GM21528 (cell line): ENCODE data around the gene LPCAT3.

Source experiments
- ATAC-seq: cut with Tn5 transposase; IDR thresholded peaks from one replicate; pipeline ENCODE4 v1.9.1; 2021; ENCODE audit warnings: mild to moderate bottlenecking, moderate library complexity; ENCODE audit not compliant: unreplicated experiment, low FRiP score

Gene LPCAT3

DNA sequence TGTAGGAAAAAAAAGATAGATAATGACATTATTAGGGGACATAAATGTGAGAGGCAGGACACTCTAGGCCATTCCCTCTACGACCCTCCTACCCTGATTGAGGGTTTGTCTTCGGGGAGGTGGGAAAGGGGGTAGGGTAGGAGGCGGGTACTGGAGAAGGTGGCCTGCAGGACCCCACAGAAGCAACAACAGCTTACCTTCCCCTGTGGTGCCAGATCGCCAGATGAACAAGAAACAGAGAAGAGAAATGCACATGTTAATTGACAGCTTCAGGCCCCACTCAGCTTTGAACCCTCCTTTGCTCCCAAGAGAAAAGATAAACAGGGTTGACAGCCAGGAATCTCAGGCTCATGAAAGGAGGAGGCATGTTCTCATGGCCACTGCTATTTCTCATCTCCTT is 52.6 kb downstream of the LPCAT3 start:
- no peak for ATAC-seq

DNA sequence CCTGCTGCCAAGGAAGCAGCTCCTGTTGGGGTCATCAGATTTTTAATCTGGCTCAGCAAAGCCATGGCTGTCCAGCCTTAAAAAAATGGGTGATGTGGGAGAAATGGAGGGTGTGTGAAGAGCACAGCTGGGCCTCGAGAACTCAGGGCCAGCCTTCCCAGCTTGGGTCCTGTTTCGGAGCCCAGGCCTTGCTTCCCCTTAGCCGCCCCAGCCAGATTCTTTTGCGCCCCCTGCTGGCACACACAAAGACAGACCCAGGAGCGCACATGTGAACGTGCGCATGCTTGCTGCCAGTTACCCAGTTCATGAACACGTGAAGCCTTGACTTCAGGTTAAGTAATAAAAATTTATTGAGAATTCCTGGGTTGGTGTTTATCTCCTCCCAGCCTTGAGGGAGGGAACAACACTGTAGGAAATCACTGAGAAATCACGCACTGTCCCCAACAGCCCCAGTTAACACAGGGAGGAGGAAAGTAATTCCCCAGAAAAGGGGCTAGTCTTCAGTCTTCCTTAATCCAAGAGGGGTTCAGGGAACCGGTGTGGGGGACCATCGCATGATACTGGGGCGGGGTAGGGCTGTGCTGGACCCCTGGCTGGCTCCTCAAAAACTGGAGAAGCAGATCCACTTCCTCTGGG is 53.1 kb downstream of the LPCAT3 start:
- peak; percentile 41 for ATAC-seq

GRCh38 chr12:6964605-6965025 is 53.7 kb downstream of the LPCAT3 start:
- ATAC-seq = no peak

- ATAC-seq = no peak
These were observed 54.4 kb downstream of the LPCAT3 start for GRCh38 chr12:6963791-6964413.

DNA sequence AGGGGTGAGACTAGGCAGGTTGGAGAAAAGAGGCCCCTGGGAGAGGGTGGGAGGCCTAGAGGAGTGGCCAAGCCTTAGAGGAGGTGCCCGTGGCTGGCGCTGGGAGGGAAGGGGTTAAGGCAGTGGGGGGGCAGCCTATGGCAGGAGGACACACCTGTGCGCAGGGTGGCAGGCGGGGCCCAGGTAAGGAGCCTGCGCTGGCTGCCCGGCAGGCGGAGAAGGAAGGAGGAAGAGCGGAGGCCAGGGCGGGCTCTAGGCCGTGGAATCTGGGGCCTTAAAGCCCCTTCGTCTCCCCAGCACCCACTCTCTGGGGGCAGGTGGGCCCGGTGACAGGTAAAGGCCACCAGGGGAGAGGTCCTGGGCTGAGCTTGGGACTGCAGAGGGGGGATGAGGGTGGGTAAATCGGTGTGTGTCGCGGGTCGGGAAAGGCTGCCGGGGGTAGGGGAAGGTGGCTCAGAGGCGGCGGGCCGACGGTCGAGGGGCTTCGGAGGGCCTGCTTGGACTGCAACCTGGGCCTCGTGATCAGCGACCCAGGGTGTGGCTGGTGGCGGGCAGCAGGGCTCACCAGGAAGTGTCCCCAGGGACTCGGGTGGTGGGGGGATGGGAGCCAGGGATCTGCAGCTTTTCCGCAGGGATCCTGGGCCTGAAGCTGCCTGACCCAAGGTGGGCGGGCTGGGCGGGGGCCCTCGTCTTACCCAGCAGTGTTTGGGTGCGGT is 55.1 kb downstream of the LPCAT3 start:
- no peak for ATAC-seq

DNA sequence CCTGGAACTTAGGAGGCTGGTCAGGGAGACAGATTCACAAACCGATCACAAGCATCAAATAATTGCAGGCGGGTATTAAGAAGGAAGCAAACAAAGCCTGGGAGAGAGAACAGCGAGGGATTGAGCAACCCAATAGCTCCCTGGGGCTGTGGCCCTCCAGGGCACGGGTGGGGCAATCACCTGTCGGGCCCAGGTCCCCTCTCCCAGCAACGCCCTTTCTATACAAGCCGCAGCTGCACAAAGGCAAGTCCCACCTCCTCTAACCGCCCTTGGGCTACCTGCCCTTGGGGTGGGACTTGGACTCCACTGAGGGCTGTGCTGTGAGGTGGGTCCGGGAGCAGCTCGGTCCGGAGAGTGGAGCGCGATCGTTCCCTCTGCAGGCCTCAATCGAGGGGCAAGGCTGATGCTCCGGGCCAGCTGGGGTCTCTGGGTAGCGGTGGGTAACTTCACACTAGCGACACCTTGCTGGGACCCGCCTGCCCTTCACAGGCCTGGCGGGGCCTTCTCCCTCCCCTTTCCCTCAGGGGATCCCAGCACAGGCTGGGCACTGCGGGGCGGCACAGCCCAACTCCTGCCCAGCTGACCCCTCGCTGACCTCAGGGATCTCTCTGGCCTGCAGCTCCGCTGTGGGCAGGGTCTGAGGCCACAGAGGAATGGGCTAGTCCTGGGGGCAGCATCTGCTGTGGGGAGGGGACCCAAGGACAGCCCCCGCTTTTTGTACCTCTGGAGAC is 55.8 kb downstream of the LPCAT3 start:
- ATAC-seq = no peak

GRCh38 chr12:6961695-6962284 is 56.5 kb downstream of the LPCAT3 start:
- ATAC-seq = no peak

GRCh38 chr12:6961278-6961694 is 57.0 kb downstream of the LPCAT3 start:
- no peak for ATAC-seq

- ATAC-seq = no peak
These were observed 57.5 kb downstream of the LPCAT3 start for GRCh38 chr12:6960593-6961277.

DNA sequence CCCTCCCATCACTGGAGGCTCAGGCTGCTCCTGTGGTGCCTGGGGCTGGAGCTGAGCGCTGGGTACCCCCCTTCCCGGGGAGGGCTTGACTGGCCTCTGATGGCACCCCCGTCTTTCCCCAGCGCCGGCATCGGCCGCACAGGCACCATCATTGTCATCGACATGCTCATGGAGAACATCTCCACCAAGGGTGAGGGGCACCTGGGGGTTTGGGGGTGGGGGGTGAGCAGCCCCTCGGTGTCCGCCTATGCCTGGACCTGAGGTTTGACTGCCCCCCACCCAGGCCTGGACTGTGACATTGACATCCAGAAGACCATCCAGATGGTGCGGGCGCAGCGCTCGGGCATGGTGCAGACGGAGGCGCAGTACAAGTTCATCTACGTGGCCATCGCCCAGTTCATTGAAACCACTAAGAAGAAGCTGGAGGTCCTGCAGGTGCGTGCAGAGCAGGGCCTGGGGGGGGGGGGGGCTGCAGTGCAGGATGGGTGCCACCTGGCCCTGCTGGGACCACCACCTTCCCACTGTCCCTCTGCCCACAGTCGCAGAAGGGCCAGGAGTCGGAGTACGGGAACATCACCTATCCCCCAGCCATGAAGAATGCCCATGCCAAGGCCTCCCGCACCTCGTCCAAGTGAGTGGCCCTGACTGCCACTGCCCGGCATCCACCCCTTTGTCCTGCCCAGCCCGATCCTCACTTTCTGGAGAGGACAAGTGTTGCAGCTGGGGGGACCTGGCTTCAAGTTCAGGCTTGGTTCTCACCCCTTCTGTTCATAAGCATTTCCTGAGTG is 58.3 kb downstream of the LPCAT3 start:
- no peak for ATAC-seq

GRCh38 chr12:6959058-6959804 is 59.0 kb downstream of the LPCAT3 start:
- ATAC-seq = no peak

DNA sequence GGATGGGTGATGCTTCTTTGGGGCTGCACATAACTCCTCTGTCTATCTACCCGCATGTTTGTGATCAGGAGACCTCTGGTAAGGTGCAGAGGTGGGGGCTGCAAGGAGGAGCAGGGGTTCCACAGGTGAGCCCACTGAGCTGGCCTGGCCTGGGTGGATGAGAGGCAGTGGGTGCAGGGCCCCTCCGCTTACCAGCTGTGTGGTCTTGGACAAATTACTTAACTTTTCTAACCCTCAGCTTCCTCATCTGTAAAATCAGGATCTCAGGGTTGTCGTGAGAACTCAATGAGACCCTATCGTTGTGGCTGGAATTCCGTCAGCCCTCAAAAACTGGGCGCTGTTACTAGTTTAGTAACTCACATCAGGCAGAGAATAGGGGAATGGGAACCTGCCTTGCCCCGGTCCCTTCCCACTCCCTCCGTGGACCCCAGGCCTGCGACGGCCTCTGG is 59.6 kb downstream of the LPCAT3 start:
- ATAC-seq = no peak

GRCh38 chr12:6957741-6958608 is 60.3 kb downstream of the LPCAT3 start:
- ATAC-seq = no peak

DNA sequence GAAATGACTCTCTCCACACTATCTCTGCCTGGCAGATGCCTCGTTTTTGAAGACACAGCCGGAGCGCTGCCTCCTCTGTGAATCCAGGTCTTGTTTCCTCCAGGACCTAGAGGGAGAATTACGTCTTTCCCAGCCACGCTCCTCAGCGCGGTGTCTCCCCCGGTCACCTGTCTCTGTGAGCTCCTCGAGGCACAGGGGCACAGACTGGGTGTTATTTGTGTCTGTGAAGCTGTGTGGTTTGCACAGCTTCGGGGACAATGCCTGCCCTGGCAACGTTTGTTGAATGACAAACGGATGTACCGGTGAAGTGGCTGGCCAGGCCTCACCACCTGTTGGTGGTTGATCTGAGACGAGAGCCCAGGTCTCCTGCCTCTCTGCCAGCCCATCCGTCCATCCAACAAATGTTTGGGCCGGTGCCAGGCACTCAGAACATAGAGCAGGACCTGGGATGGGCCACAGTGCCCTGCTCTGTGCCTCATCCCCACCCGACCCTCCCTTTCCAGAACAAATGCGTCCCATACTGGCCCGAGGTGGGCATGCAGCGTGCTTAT is 61.0 kb downstream of the LPCAT3 start:
- ATAC-seq = no peak

GRCh38 chr12:6956021-6956727 is 62.1 kb downstream of the LPCAT3 start:
- ATAC-seq = no peak

DNA sequence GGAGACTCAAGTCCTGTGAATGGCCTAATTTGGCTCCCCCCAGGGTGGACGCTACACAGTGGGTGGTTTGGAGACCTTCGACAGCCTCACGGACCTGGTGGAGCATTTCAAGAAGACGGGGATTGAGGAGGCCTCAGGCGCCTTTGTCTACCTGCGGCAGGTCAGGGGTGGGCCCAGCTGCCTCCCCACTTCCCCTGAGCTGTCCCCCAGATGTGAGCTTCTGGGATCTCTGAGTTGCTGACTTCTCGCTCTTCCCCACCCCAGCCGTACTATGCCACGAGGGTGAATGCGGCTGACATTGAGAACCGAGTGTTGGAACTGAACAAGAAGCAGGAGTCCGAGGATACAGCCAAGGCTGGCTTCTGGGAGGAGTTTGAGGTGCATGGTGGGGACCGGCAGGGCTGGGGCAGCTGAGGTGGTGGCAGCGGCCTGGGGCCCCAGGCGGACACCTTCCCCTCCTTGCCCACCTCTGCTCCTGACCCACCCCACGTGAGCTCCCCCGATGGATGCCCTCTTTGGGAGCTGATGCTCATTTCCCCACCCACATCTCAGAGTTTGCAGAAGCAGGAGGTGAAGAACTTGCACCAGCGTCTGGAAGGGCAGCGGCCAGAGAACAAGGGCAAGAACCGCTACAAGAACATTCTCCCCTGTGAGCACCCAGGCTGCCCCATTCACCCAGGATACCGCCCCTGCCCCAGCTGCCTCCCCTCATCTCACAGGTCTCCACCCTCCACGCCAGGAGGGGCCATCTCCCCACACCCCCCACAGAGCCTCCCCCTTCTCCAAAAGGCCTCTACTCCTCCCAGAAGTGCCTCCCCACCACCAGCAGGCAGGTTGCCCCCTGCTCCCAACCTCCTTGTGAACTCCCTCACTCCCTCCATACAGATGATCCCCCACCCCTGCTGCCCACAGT is 62.9 kb downstream of the LPCAT3 start:
- no peak for ATAC-seq
